Ovary (tissue), 9 donors: ENCODE measurements around the gene ATN1. TPM values are rescaled to one million over a fixed set of nuclear protein-coding genes. Genes with fewer than 3 reads are reported as not detected.

ENCODE experiments used
- DNase-seq, 5 donors: peaks; one replicate each; pipeline ENCODE4 v3.0.0-alpha.2; 2019 to 2020
- H3K27ac ChIP-seq, 2 donors: fragments of 200-600 bp; one replicate each; pipeline versions ENCODE4 v1.5.1 to v1.8.0; 2019 to 2022
- H3K27me3 ChIP-seq: fragments of 200-600 bp; one replicate; pipeline ENCODE4 v1.8.0; 2022
- H3K36me3 ChIP-seq: fragments of 200-600 bp; sonication (generic); one replicate; pipeline ENCODE4 v1.5.1; 2019
- H3K4me1 ChIP-seq: one replicate; pipeline ENCODE4 v1.8.1; 2013; ENCODE audit warnings: mild to moderate bottlenecking, moderate library complexity; ENCODE audit not compliant: insufficient read depth
- H3K4me3 ChIP-seq: fragments of 200-600 bp; sonication (generic); one replicate; pipeline ENCODE4 v1.5.1; 2017
- H3K9me3 ChIP-seq, 2 donors: fragments of 200-600 bp in 1 of 2; sonication (generic) in 1 of 2; one replicate each; pipeline versions ENCODE4 v1.5.1 to v1.8.1; 2013 to 2019; ENCODE audit warnings: mild to moderate bottlenecking in 1 of 2, moderate library complexity in 1 of 2
- CTCF ChIP-seq, 3 donors: fragments of 450-650 bp in 2 of 3; fragments of 200-600 bp in 1 of 3; IDR thresholded peaks; one replicate each; pipeline versions ENCODE4 v1.5.1 to v1.8.0; 2016 to 2022; ENCODE audit warnings: antibody characterized with exemption in 3 of 3, mild to moderate bottlenecking in 1 of 3
- EP300 ChIP-seq: sonication (generic); formaldehyde crosslinking; IDR thresholded peaks from one replicate; pipeline ENCODE4 v1.6.1; 2017; ENCODE audit warnings: antibody characterized with exemption
- POLR2A ChIP-seq: fragments of 450-650 bp; IDR thresholded peaks from one replicate; pipeline ENCODE4 v1.6.1; 2017; ENCODE audit warnings: antibody characterized with exemption, mild to moderate bottlenecking, moderate library complexity
- WGBS, 3 donors: extraction: QIAGEN DNeasy Blood & Tissue Kit in 1 of 3; methylation state at CpG; one replicate each; pipeline versions ENCODE4 v1.1.5 to v1.1.7; 2013 to 2017; 5-methylcytosine and 5-hydroxymethylcytosine counted together
- intact Hi-C, 4 donors: fragments of 100-400 bp; cut with DNase I; formaldehyde crosslinking; loops; one replicate each; pipeline versions ENCODE4 v1.11.0 to v1.15.1; 2022 to 2023
- polyA plus RNA-seq, 2 donors: library from polyadenylated mRNA; stranded (reverse); fragments of 200-250 nt in 1 of 2; fragments of 350-450 nt in 1 of 2; fragmentation: Illumina TruSeq in 1 of 2; extraction: RNeasy Lipid Tissue Mini Kit (QIAGEN cat#74804) in 1 of 2; gene quantifications; one replicate each; pipeline ENCODE4 v1.2.3, GENCODE V29; 2013 to 2014
- total RNA-seq, 7 donors: library from RNA; depleted of rRNA in 2 of 7; stranded (reverse); fragments of >200 nt in 2 of 7; fragmentation: NEBNext Ultra II Directional in 3 of 7; extraction: Animal tissue kit (Norgen Biotek cat#: 25700) in 3 of 7; gene quantifications; one replicate each; pipeline versions ENCODE4 v1.1.0 to v1.2.4, GENCODE V29; 2016 to 2023
- donor health status: DM: no; HTN: no; CAD: no; lungs with moderate emphysema.
- donor health status: DM: no; HTN: no; CAD: no.
- donor health status: Bipolar disorder and iron deficiency.
- donor health status: DM: yes; HTN: yes; CAD: no.
- donor health status: DM: no; HTN: no; CAD: no.
- donor health status: DM: yes; HTN: yes; CAD: no.

The ATN1 gene
- total and polyA plus RNA-seq, 9 donors: 41.6 to 324 (median 197) TPM

GRCh38 chr12:6932766-6933165, 5.0 kb downstream of the ATN1 start:
- intact Hi-C loops: no loop called here
- H3K9me3 ChIP-seq: no peaks in the 10 kb centered on the region
- H3K4me1 ChIP-seq: peaks cover 12% of the 10 kb centered on the region
- H3K27me3 ChIP-seq: no peaks in the 10 kb centered on the region
- TF ChIP-seq EP300: no peak
- TF ChIP-seq POLR2A: no peak
- TF ChIP-seq CTCF (IDR thresholded peaks at IDR 0.05): no peak
- WGBS, 3 donors: 44 to 55% (median 49%) methylated on average over 1 of the region's 1 CpG
- no peak for DNase-seq
- H3K27ac ChIP-seq: no peak overlapping the region
- H3K4me3 ChIP-seq: no peak overlapping the region
- H3K36me3 ChIP-seq: no peaks in the 10 kb centered on the region

GRCh38 chr12:6934110-6934509, 6.4 kb downstream of the ATN1 start:
- peak overlapping the region in 1 of 2 donors; percentile 13 for H3K27ac ChIP-seq
- no peaks in the 10 kb centered on the region for H3K36me3 ChIP-seq
- TF ChIP-seq EP300 (no peak), CTCF (IDR thresholded peaks at IDR 0.05) (no peak), POLR2A (no peak)
- peak in 3 of 5 donors; percentile 54 to 61 (median 58) for DNase-seq
- WGBS, 3 donors: 7 to 10% (median 8%) methylated on average over 8 of the region's 8 CpGs
- H3K9me3 ChIP-seq: no peaks in the 10 kb centered on the region
- H3K27me3 ChIP-seq: no peaks in the 10 kb centered on the region
- no peak overlapping the region for H3K4me3 ChIP-seq
- peaks cover 21% of the 10 kb centered on the region for H3K4me1 ChIP-seq
- intact Hi-C loops: no loop called here

- H3K27ac ChIP-seq: no peak overlapping the region
- intact Hi-C loops: no loop called here
- no peaks in the 10 kb centered on the region for H3K27me3 ChIP-seq
- WGBS, 3 donors: 50 to 56% (median 53%) methylated on average over 14 of the region's 14 CpGs
- no peak overlapping the region for H3K4me3 ChIP-seq
- no peaks in the 10 kb centered on the region for H3K36me3 ChIP-seq
- no peak for TF ChIP-seq CTCF (IDR thresholded peaks at IDR 0.05)
- TF ChIP-seq POLR2A: no peak
- no peak for TF ChIP-seq EP300
- no peaks in the 10 kb centered on the region for H3K9me3 ChIP-seq
- peaks cover 17% of the 10 kb centered on the region for H3K4me1 ChIP-seq
- peak in 3 of 5 donors; percentile 28 to 62 (median 56) for DNase-seq
These were observed 7.8 kb downstream of the ATN1 start for GRCh38 chr12:6935371-6936193.

- DNase-seq: peak in 1 of 5 donors; percentile 58
- no peaks in the 10 kb centered on the region for H3K36me3 ChIP-seq
- intact Hi-C loops: no loop called here
- no peak overlapping the region for H3K27ac ChIP-seq
- no peak overlapping the region for H3K4me3 ChIP-seq
- TF ChIP-seq CTCF (IDR thresholded peaks at IDR 0.05): no peak
- no peak for TF ChIP-seq EP300
- no peak for TF ChIP-seq POLR2A
- peaks cover 14% of the 10 kb centered on the region for H3K4me1 ChIP-seq
- H3K27me3 ChIP-seq: no peaks in the 10 kb centered on the region
- WGBS, 3 donors: 87 to 90% (median 89%) methylated on average over 3 of the region's 3 CpGs
- no peaks in the 10 kb centered on the region for H3K9me3 ChIP-seq
These were observed 8.5 kb downstream of the ATN1 start for GRCh38 chr12:6936194-6936635.
